ENCODE results near the gene PROC. TPM values are rescaled to one million over a fixed set of nuclear protein-coding genes. Genes with fewer than 3 reads are reported as not detected.

Gene PROC
- total RNA-seq: 1 to 10 TPM in 2 of 4 donors, not detected in 2; 2.9 to 3.0 TPM

DNA sequence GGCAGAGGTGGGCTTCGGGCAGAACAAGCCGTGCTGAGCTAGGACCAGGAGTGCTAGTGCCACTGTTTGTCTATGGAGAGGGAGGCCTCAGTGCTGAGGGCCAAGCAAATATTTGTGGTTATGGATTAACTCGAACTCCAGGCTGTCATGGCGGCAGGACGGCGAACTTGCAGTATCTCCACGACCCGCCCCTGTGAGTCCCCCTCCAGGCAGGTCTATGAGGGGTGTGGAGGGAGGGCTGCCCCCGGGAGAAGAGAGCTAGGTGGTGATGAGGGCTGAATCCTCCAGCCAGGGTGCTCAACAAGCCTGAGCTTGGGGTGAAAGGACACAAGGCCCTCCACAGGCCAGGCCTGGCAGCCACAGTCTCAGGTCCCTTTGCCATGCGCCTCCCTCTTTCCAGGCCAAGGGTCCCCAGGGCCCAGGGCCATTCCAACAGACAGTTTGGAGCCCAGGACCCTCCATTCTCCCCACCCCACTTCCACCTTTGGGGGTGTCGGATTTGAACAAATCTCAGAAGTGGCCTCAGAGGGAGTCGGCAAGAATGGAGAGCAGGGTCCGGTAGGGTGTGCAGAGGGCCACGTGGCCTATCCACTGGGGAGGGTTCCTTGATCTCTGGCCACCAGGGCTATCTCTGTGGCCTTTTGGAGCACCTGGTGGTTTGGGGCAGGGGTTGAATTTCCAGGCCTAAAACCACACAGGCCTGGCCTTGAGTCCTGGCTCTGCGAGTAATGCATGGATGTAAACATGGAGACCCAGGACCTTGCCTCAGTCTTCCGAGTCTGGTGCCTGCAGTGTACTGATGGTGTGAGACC is at the start of gene PROC:
Gene PROC, plus strand, starts transcription at position 128 of the 812 bp plus-strand sequence. CDS start 1,516 bp downstream, outside the sequence.
- no peaks in the 10 kb centered on the region for H3K9me3 ChIP-seq
- no peak for DNase-seq
- no peaks in the 10 kb centered on the region for H3K36me3 ChIP-seq
- intact Hi-C loops (cut with DNase I; ENCODE audit: low total_unique reads) (no loop called here), in situ Hi-C loops (cut with MboI; ENCODE audit: low pct_ligation_motif_present in 1 of 4, low pct_unique_long_range_greater_than_20kb in 1 of 4, low sequenced_read_pairs in 3 of 4) (no loop called here)
- no peak within 1 kb of the TSS for H3K4me3 ChIP-seq
- peaks cover 26% of the 10 kb centered on the region for H3K27me3 ChIP-seq
- peaks cover 0 to 26% (median 20%) of the 10 kb centered on the region in 4 donors for H3K4me1 ChIP-seq
- no peak for TF ChIP-seq POLR2A (IDR thresholded peaks at IDR 0.05)
- TF ChIP-seq, protein P1, sequence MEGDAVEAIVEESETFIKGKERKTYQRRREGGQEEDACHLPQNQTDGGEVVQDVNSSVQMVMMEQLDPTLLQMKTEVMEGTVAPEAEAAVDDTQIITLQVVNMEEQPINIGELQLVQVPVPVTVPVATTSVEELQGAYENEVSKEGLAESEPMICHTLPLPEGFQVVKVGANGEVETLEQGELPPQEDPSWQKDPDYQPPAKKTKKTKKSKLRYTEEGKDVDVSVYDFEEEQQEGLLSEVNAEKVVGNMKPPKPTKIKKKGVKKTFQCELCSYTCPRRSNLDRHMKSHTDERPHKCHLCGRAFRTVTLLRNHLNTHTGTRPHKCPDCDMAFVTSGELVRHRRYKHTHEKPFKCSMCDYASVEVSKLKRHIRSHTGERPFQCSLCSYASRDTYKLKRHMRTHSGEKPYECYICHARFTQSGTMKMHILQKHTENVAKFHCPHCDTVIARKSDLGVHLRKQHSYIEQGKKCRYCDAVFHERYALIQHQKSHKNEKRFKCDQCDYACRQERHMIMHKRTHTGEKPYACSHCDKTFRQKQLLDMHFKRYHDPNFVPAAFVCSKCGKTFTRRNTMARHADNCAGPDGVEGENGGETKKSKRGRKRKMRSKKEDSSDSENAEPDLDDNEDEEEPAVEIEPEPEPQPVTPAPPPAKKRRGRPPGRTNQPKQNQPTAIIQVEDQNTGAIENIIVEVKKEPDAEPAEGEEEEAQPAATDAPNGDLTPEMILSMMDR (IDR thresholded peaks at IDR 0.05): no peak
- no peak within 1 kb of the TSS for H3K27ac ChIP-seq
- 92% methylated on average over 16 of the region's 16 CpGs; no CpG with 5 or more reads in 1 of the 2 donors for WGBS, 2 donors (ENCODE audit: low coverage in 1 of 2)

DNA sequence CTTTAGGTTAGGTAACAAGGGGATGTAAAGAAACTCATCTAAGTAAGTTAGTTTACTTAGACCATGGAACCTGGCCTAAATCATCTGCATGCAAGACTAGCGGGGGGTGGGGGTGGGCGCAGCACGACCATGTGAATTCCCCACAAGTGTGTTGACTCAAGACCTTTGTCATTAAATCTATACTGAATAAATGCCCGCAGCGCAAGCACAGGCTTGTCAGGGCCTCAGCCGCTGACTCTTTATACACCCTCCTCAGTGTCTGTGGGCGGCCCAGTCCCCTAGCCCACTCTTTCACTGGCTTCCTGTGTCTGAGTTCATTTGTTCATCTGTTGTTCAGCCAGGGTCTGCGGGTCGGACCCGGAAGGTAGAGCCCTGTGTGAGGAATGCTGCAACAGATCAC is 48.2 kb upstream of the PROC start:
- in situ Hi-C loops (cut with MboI; ENCODE audit: low pct_ligation_motif_present in 1 of 4, low pct_unique_long_range_greater_than_20kb in 1 of 4, low sequenced_read_pairs in 3 of 4) (no loop called here), intact Hi-C loops (cut with DNase I; ENCODE audit: low total_unique reads) (no loop called here)
- Histone ChIP-seq H3K27me3 (no peaks in the 10 kb centered on the region), H3K4me3 (no peak overlapping the region), H3K9me3 (no peaks in the 10 kb centered on the region), H3K36me3 (no peaks in the 10 kb centered on the region), H3K4me1 (peaks cover 0 to 9% (median 6%) of the 10 kb centered on the region in 4 donors), H3K27ac (no peak overlapping the region)
- no peak for DNase-seq
- no peak for TF ChIP-seq POLR2A (IDR thresholded peaks at IDR 0.05)
- TF ChIP-seq, protein P1 (IDR thresholded peaks at IDR 0.05): no peak
- no peak for TF ChIP-seq POLR2AphosphoS5 (IDR thresholded peaks at IDR 0.05)
- no peak for TF ChIP-seq EP300 (IDR thresholded peaks at IDR 0.05; ENCODE audit: low read depth)
- WGBS, 2 donors (ENCODE audit: low coverage in 1 of 2): 96 to 97% methylated on average over 5 to 10 of the region's 10 CpGs

DNA sequence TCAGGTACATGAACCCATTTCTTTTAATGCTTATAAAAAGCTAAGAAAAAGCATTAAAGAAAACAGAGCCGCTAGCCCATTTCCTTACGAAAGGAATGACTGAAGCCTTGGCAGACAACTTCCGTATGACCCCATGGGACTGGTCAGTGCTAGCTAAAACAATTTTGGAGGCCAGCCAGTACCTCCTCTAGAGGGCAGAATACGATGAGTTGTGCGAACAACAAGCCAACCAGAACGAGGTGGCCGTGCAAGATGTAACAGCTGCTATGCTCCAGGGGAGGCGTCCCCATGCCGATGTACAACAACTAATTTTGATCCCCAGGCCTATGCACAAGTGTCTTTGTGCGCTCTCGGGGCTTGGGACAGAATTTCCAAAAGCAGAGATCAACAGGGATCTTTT is 47.2 kb upstream of the PROC start:
- TF ChIP-seq POLR2AphosphoS5 (IDR thresholded peaks at IDR 0.05) (no peak), EP300 (IDR thresholded peaks at IDR 0.05; ENCODE audit: low read depth) (no peak), POLR2A (IDR thresholded peaks at IDR 0.05) (no peak)
- TF ChIP-seq, protein P1 (IDR thresholded peaks at IDR 0.05): no peak
- no peak for DNase-seq
- H3K36me3 ChIP-seq: no peaks in the 10 kb centered on the region
- intact Hi-C loops (cut with DNase I; ENCODE audit: low total_unique reads) (no loop called here), in situ Hi-C loops (cut with MboI; ENCODE audit: low pct_ligation_motif_present in 1 of 4, low pct_unique_long_range_greater_than_20kb in 1 of 4, low sequenced_read_pairs in 3 of 4) (no loop called here)
- H3K27me3 ChIP-seq: no peaks in the 10 kb centered on the region
- H3K9me3 ChIP-seq: no peaks in the 10 kb centered on the region
- WGBS, 2 donors (ENCODE audit: low coverage in 1 of 2): 87 to 95% methylated on average over 5 to 11 of the region's 11 CpGs
- no peak overlapping the region for H3K4me3 ChIP-seq
- no peak overlapping the region for H3K27ac ChIP-seq
- H3K4me1 ChIP-seq: peaks cover 0 to 7% (median 0%) of the 10 kb centered on the region in 4 donors

DNA sequence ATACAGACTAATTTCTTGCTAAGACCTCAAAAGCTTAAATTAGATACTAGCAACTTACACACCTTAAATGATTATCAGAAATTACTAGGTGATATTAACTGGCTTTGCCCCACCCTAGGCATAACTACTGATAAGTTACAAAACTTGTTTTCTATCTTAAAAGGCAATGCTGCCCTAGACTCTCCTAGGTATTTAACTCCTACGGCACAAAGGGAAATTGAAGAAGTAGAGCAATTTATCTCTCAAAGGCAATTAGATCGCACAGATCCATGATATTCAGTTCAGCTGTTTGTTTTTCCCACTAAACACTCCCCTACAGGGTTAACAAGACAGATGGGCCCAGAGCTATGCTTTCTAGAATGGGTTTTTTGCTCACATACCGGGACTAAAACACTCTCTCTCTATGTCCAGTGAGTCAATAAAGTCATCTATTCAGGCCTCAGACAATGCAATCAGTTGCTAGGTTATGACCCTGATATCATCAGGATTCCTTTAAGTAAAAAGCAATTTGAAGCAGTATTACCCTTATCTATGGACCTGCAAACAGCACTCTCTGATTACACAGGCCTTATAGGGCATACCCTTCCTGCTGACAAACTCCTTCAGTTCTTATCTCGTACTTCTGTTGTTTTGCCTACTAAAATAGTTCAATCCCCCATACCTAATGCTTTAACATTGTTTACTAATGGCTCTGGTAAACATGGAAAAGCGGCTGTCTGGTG is 44.7 kb upstream of the PROC start:
- peaks cover 0 to 7% (median 3%) of the 10 kb centered on the region in 4 donors for H3K4me1 ChIP-seq
- WGBS, 2 donors (ENCODE audit: low coverage in 1 of 2): 82 to 96% methylated on average over 4 to 5 of the region's 5 CpGs
- H3K9me3 ChIP-seq: no peaks in the 10 kb centered on the region
- H3K36me3 ChIP-seq: no peaks in the 10 kb centered on the region
- no peak overlapping the region for H3K27ac ChIP-seq
- no peak for TF ChIP-seq EP300 (IDR thresholded peaks at IDR 0.05; ENCODE audit: low read depth)
- no peak for TF ChIP-seq POLR2AphosphoS5 (IDR thresholded peaks at IDR 0.05)
- TF ChIP-seq POLR2A (IDR thresholded peaks at IDR 0.05): no peak
- TF ChIP-seq, protein P1 (IDR thresholded peaks at IDR 0.05): no peak
- in situ Hi-C loops (cut with MboI; ENCODE audit: low pct_ligation_motif_present in 1 of 4, low pct_unique_long_range_greater_than_20kb in 1 of 4, low sequenced_read_pairs in 3 of 4): no loop called here
- H3K4me3 ChIP-seq: no peak overlapping the region
- DNase-seq: no peak
- no peaks in the 10 kb centered on the region for H3K27me3 ChIP-seq
- intact Hi-C loops (cut with DNase I; ENCODE audit: low total_unique reads): no loop called here
